GM21423 (cell line): ENCODE data around the gene RFPL1.

Source experiments
- ATAC-seq: cut with Tn5 transposase; IDR thresholded peaks from one replicate; pipeline ENCODE4 v1.9.1; 2021; ENCODE audit warnings: mild to moderate bottlenecking, moderate library complexity; ENCODE audit not compliant: unreplicated experiment

The RFPL1 gene

GRCh38 chr22:29435236-29436136, 2.9 kb upstream of the RFPL1 start:
- no peak for ATAC-seq

- no peak for ATAC-seq
Measured at GRCh38 chr22:29442976-29443375, 4.6 kb downstream of the RFPL1 start.

- ATAC-seq = no peak
Measured at GRCh38 chr22:29443452-29443851, 5.1 kb downstream of the RFPL1 start.

GRCh38 chr22:29443861-29444792, 5.7 kb downstream of the RFPL1 start:
- ATAC-seq = no peak

- no peak for ATAC-seq
Measured at GRCh38 chr22:29445508-29445907, 7.1 kb downstream of the RFPL1 start.

- ATAC-seq = no peak
Measured at GRCh38 chr22:29447906-29448305, 9.5 kb downstream of the RFPL1 start.

- ATAC-seq = no peak
Measured at GRCh38 chr22:29449296-29449875, 11.0 kb downstream of the RFPL1 start.

- no peak for ATAC-seq
Measured at GRCh38 chr22:29450222-29450621, 11.8 kb downstream of the RFPL1 start.

GRCh38 chr22:29451863-29452262, 13.5 kb downstream of the RFPL1 start:
- no peak for ATAC-seq

GRCh38 chr22:29454276-29454675, 15.9 kb downstream of the RFPL1 start:
- ATAC-seq = no peak

- no peak for ATAC-seq
Measured at GRCh38 chr22:29456211-29456671, 17.9 kb downstream of the RFPL1 start.

- ATAC-seq = no peak
Measured at GRCh38 chr22:29457730-29458129, 19.3 kb downstream of the RFPL1 start.

GRCh38 chr22:29458551-29458950, 20.2 kb downstream of the RFPL1 start:
- no peak for ATAC-seq

- ATAC-seq = no peak
Measured at GRCh38 chr22:29459773-29460172, 21.4 kb downstream of the RFPL1 start.

GRCh38 chr22:29461263-29461662, 22.9 kb downstream of the RFPL1 start:
- no peak for ATAC-seq

- no peak for ATAC-seq
Measured at GRCh38 chr22:29463629-29464028, 25.2 kb downstream of the RFPL1 start.

GRCh38 chr22:29464581-29464980, 26.2 kb downstream of the RFPL1 start:
- no peak for ATAC-seq

GRCh38 chr22:29469755-29470154, 31.4 kb downstream of the RFPL1 start:
- no peak for ATAC-seq

- no peak for ATAC-seq
Measured at GRCh38 chr22:29470159-29470855, 31.9 kb downstream of the RFPL1 start.

- ATAC-seq = no peak
Measured at GRCh38 chr22:29473001-29473400, 34.6 kb downstream of the RFPL1 start.

GRCh38 chr22:29475550-29475949, 37.2 kb downstream of the RFPL1 start:
- no peak for ATAC-seq
